CD4-positive, alpha-beta T cell treated with Interleukin-6 at 100 ng/mL for 8 hours (primary cell): ENCODE data around the gene RPL41.
"Not testable (repeated sequence)": the region's sequence is repeated elsewhere in the genome, so short reads cannot be mapped to it uniquely, and the experiment has no call there.

ENCODE experiments used
- DNase-seq: peaks from one replicate; pipeline ENCODE4 v3.0.0-alpha.2; 2020; ENCODE audit warnings: mixed read lengths, low spot score

The RPL41 gene

DNA sequence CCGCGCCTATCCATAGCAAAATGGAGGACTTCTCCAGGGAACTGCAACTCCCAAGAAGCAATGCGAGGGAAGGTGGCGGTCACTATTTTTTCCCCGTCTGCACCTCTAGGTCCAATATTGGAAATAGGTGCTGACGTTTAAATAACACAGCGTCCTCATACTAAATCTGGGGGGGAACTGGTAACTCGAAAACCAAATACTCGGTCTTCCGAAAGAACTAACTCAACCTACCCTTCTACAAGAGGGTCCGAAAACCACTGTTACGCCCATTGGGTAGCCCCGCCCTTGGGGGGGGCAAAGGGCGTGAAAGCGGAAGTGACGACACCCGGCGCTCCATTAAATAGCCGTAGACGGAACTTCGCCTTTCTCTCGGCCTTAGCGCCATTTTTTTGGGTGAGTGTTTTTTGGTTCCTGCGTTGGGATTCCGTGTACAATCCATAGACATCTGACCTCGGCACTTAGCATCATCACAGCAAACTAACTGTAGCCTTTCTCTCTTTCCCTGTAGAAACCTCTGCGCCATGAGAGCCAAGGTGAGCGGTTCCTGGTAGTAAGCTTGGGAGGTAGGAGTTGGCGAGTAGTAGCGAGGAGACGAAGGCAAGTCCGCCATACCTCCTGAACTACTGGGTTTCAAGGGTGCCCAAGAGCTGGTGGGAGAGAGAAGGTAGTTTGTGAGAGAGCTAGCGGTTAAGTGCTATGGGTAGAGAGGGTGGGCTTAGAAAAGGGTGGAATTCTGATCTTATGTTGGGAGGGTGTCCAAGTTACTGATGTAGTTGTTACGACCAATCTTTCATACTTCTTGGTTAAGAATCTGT is at the start of gene RPL41:
Gene RPL41 (plus strand): TSS at position 367 of the 815 bp plus-strand sequence.
- peak; percentile 92 for DNase-seq

DNA sequence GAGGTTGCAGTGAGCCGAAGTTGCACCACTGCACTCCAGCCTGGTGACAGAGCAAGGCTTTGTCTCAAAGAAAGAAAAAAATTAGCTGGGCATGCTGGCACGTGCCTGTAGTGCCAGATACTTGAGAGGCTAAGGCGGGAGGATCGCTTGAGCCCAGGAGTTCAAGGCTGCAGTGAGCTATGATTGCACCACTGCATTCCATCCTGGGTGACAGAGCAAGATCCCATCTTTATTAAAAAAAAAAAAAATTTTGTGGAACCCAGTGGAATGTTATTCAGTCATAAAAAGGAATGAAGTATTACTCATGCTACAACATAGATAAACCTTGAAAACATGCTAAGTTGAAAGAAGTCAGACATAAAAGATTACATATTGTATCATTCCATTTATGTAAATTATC is 44.8 kb upstream of the RPL41 start:
- no peak for DNase-seq

DNA sequence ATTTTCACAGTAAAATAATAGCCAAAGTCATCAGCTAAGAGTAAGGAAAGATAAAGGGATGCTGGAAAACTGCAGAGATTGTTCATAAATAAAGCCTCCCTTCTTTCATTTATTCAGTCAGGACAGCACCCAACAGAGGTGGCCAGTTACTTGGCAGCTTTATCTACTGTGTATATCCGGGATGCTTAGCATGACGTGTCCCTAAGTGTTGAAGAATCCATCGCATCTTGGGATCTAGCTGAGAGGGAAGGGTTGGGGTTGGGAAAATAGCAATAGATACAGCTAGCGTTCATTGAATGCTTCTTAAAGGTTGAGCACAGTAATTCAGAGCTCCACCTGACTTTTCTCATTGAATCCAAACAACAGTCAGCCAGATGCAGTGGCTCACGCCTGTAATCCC is 42.0 kb upstream of the RPL41 start:
- DNase-seq: no peak

DNA sequence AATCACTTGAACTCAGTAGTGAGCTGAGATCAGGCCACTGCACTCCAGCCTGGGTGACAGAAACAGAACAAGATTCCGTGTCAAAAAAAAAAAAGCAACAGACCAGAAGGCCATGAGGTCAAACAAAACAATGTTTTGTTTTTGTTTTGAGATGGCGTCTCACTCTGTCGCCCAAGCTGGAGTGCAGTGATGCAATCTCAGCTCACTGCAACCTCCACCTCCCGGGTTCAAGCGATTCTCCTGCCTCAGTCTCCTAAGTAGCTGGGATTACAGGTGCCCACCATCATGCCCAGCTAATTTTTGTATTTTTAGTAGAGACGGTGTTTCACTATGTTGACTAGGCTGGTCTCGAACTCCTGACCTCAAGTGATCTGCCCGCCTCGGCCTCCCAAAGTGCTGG is 38.5 kb upstream of the RPL41 start:
- not testable (repeated sequence) for DNase-seq

DNA sequence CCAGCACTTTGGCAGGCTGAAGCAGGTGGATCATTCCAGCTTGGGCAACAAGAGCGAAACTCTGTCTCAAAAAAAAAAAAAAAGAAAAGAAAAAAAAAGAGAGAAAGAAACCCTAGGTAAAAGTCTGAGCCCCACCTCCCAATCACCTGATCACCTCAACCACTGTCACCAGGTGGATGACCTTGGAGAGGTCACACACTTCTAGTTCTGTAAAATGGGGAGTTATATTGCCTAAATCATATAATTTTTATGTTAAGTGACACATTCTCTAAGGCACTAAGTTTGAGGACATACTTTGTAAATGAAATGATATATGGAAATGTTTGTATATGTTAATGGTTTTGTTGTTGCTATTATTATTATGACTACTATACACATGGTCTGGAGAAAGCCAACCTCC is 38.0 kb upstream of the RPL41 start:
- no peak for DNase-seq

DNA sequence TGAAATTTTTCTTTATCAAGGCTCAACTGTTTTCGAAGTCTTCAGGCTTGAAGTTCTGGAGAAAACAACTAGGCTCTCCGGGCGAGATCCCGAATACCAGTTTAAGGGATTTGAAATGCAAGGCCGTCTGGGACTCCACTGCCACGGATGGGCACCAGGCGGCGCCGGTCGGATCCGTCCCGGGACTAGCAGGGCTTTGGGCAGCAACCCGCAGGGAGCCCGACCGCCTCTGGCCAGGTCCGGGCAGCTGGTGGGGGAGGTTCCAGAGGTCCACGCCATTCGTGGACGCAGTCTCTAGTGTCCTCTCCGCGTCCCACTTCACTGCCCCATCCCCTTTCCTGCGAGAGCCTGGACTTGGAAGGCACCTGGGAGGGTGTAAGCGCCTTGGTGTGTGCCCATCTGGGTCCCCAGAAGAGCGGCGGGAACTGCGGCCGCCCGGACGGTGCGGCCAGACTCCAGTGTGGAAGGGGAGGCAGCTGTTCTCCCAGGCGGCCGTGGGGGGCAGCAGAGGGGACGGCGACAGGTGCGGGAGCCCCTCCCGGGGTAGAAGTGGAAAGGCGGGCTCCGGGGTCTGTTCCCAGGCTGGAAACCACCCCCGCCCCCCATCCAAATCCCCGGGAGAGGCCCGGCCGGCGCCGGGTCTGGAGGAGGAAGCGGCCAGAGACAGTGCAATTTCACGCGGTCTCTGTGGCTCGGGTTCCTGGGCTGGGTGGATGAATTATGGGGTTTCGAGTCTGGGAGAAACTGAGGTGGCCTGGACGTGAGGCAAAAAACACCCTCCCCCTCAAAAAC is 37.3 kb upstream of the RPL41 start:
- DNase-seq: peak; percentile 46

DNA sequence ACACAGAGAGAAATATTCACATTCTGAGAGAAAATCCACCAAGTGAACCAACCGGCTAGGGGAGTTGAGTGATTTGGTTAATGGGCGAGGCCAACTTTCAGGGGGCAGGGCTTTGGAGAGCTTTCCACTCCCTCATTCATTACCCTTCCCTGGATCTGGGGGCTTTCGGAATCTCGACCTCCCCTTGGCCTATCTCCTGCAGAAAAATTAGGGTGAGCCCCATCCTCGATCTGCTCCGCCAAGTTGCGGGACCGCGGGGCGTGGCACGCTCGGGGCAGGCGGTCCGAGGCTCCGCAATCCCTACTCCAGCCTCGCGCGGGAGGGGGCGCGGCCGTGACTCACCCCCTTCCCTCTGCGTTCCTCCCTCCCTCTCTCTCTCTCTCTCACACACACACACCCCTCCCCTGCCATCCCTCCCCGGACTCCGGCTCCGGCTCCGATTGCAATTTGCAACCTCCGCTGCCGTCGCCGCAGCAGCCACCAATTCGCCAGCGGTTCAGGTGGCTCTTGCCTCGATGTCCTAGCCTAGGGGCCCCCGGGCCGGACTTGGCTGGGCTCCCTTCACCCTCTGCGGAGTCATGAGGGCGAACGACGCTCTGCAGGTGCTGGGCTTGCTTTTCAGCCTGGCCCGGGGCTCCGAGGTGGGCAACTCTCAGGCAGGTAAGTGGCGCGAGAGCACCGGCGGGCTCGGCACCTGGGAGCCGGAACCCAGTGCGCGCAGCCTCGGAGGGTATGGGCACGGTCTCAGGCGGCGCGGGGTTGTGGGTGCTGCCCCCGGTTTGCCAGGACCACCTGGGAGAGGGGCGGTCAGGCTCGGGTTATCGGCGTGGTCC is 36.5 kb upstream of the RPL41 start, which contains the start of gene ERBB3:
Gene ERBB3 (plus strand): TSS at position 443 of the 833 bp plus-strand sequence. CDS start 136 bp downstream, at position 579.
- DNase-seq: peak; percentile 58

DNA sequence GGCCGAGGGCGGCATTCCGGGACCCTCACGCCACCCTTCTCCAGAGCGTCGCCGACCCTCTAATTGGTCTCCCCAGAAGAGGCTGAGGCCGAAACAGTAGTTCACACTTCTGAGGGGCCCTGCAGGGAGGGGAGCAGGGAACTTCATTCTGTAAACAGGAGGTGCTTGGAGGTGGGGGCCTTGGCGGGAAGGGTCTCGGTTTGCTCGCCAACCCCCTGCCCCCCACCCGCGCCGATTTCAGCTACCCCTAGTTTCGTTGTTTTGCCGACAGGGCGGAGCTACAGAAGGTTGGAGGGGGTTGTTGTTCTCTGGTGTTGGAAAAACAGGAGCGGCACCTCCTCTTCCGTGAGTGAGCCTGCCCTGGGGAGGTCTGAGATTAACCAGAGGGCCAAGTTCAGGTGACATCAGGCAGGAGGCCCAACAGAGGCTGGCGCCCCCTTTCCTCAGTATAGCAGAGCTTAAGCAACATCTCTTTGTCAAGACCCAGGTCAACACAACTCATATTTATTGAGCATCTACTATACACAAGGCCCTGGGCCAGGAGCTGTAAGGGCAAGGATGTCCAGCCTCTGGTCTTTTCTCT is 35.8 kb upstream of the RPL41 start:
- no peak for DNase-seq

DNA sequence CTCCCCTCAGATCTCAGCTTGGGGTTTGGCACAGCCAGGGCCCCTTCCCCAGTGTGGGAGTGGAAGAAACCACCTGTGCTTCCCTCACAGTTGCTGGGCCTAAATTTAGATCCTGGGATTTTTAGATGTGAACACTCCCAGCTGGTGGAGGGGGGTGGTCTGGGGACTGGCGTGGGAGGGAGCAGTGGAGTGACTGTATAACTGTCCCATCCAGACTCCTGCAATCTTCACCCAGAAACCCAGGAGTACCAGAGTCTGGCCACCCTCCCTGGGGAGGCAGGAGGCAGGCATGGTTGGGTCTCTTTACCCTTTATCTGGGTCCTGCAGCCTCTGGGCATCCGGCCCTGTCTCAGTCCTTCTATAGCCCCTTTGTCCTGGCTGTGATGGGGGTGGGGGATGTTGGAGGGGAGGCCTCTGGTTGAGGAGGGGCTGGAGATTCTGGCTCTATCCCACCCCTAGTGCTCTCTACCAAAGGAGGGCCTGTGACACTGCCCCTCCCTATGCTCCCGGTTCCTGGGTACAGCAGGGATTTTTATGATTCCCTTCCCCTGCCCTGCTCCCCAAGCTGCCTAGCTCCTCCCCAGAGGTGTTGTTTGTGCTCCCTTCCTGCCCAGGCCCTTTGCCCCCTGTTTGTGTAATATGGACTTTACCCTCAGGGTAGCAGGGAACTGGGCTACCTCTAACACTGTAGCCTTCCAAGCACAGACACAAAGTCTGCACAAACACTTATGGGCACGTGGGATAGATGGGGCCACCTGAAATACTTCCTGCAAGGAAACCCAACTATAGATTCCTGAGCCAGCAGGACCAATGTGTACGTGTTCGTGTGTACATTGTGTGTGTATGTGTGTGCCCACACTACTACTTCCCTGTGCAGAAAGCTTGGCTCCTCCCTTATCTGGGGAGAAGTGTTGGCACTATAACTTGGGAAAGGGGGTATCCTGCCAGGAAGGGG is 34.8 kb upstream of the RPL41 start:
- no peak for DNase-seq

DNA sequence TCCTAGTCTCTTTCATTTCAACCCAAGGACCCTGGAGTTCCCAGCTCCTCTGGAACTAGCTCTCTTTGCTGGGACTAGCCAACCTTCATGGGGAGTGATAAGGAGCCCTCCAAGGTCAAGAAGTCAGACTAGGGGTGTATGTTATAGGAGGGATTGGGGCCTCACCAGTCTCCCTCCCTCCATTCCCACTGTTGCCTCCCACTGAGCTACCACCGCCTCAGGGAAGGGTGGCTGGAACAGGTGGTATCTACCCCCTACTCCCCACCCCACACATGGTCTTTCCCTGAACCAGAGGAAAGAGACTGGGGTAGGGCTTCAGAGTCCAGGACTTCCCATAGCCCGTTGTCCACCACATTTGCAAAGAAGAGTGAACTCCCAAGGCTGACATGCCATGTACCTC is 34.1 kb upstream of the RPL41 start:
- no peak for DNase-seq

DNA sequence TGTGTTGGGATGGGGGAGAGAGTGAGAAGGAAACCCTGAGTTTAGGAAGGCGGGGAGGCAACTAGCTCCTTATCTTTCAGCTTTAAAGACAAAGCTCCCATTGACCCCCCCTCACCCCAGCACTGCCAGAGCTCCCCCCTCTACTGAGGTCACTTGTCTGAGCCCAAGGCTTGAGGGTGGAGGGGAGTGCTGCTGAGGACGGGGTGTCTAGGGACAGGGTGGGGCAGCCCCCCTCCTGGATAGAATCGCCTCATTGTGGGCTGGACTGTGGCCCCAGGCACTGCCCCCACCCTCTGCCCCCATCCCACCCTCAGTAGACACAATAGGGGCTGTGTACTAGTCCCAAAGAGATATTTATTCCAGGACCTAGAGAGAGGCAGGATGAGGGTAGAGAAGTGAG is 33.5 kb upstream of the RPL41 start:
- DNase-seq: no peak

DNA sequence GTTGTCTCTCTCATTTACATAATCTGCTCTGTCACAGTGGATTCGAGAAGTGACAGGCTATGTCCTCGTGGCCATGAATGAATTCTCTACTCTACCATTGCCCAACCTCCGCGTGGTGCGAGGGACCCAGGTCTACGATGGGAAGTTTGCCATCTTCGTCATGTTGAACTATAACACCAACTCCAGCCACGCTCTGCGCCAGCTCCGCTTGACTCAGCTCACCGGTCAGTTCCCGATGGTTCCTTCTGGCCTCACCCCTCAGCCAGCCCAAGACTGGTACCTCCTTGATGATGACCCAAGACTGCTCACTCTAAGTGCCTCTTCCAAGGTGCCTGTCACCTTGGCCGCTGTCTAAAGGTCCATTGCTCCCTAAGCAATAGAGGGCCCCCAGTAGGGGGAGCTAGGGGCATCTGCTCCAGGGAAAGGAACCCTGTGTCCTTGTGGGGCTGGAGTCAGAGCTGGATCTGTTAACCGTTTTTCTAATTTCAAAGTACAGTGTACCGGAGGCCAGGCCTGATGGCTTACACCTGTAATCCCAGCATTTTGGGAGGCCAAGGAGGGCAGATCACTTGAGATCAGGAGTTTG is 31.4 kb upstream of the RPL41 start:
- peak; percentile 12 for DNase-seq

DNA sequence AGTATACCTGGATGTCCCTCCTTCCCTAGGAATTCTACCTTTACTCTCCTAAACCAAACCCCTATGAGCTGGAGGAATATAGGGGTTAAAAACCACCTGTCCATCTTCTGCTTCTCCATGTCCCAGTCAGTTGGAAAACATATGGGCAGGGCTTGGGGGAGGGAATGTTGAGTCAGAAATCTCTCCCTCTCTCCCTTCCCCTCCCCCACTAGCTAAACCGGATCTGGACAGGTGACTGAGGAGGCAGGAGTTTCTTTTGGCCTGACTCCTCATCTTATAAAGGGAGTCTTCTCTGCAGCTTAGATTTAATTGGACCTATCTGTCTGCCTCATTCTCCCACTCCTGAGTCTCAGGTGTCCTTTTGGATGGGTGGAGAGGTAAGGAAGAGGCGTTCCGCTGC is 30.3 kb upstream of the RPL41 start:
- no peak for DNase-seq

DNA sequence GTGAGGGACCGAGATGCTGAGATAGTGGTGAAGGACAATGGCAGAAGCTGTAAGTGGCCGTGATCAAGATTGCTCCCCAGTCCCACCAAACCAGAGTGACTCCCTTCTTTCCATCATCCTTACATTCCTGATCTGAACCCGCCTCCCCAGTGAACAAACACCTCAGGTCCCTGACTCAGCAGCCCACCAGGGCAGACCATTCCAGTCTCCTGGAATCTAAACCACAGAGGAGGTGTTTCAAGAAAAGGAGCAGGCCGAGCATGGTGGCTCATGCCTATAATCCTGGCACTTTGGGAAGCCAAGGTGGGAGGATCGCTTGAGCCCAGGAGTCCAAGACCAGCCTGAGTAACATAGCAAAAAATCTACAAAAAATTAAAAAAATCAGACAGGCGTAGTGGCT is 29.8 kb upstream of the RPL41 start:
- no peak for DNase-seq

DNA sequence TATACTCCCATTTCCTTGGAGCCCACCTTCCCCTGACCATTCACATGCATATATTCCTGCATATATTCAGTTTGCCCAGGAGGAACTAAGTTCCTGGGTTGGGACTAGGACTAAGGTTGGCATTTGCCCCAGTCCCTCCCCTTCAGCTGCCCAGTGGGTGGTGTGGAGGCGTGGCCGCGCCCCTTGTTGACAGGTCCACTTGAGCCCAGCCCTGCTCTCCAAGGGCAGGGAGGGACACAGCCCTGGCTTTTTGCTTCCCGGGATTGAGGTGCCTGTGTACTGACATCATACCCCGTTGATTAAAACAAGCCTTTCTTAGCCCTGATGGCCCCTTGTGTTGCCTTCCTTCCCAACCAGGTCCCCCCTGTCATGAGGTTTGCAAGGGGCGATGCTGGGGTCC is 29.2 kb upstream of the RPL41 start:
- no peak for DNase-seq

DNA sequence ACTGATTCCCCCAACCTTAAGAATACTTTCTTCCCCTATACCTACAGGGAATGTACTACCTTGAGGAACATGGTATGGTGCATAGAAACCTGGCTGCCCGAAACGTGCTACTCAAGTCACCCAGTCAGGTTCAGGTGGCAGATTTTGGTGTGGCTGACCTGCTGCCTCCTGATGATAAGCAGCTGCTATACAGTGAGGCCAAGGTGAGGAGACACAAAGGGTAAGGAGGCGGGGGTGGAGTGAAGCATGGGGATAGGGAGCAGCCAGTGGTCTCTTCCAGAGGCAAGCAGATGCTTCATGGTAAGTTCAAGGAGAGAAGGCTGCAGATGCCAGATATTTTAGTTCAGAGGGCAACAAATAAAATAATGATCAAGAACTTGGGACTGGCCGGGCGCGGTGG is 18.7 kb upstream of the RPL41 start:
- no peak for DNase-seq

DNA sequence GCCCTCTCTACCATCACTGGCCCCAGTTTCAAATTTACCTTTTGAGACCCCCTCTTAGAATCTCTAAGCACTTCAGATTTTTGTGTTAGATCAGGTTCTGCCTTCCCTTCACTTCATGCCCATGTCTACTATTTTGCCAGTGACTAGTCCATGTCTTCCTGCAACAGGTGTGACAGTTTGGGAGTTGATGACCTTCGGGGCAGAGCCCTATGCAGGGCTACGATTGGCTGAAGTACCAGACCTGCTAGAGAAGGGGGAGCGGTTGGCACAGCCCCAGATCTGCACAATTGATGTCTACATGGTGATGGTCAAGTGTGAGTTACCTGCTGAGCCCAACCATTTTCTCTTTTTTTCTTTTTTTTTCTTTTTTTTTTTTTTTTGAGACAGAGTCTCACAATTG is 17.8 kb upstream of the RPL41 start:
- DNase-seq: no peak

DNA sequence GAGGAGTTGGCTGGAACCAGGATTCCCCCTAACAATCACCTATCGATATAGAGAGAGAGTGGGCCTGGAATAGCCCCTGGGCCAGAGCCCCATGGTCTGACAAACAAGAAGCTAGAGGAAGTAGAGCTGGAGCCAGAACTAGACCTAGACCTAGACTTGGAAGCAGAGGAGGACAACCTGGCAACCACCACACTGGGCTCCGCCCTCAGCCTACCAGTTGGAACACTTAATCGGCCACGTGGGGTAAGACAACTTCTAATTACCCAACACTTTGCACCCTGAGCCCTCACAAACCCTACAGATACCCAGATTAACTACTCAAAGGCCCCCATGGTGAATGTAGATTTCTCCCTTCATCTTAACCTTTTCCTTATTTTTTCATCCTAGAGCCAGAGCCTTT is 16.6 kb upstream of the RPL41 start:
- no peak for DNase-seq

DNA sequence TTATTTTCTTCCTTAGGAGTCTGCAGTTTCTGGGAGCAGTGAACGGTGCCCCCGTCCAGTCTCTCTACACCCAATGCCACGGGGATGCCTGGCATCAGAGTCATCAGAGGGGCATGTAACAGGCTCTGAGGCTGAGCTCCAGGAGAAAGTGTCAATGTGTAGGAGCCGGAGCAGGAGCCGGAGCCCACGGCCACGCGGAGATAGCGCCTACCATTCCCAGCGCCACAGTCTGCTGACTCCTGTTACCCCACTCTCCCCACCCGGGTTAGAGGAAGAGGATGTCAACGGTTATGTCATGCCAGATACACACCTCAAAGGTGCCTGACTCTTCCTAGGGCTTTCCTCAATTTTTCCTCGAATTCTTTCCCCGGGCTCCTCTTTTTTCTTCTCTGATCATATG is 15.4 kb upstream of the RPL41 start:
- DNase-seq: no peak

DNA sequence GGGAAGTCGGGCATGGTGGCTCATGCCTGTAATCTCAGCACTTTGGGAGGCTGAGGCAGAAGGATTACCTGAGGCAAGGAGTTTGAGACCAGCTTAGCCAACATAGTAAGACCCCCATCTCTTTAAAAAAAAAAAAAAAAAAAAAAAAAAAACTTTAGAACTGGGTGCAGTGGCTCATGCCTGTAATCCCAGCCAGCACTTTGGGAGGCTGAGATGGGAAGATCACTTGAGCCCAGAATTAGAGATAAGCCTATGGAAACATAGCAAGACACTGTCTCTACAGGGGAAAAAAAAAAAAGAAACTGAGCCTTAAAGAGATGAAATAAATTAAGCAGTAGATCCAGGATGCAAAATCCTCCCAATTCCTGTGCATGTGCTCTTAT is 13.8 kb upstream of the RPL41 start:
- no peak for DNase-seq
